BLaER1 treated with 17β-estradiol and CSF1 and Interleukin-3, amounts not matched to agents 10 nM and 100 nM (cell line): ENCODE results near the gene FBXO47.

Source experiments
- H3K27ac ChIP-seq, 11 experiments: shearing (Covaris generic); formaldehyde crosslinking; 2 replicates each; pipeline ENCODE4 v1.8.1; 2022
- H3K27me3 ChIP-seq, 11 experiments: shearing (Covaris generic); formaldehyde crosslinking; 2 replicates each; pipeline ENCODE4 v1.8.1; 2022
- H3K36me3 ChIP-seq, 11 experiments: shearing (Covaris generic); formaldehyde crosslinking; 2 replicates each; pipeline ENCODE4 v1.8.1; 2022
- H3K4me1 ChIP-seq, 10 experiments: shearing (Covaris generic); formaldehyde crosslinking; 2 replicates each; pipeline ENCODE4 v1.8.1; 2022
- H3K4me2 ChIP-seq, 11 experiments: shearing (Covaris generic); formaldehyde crosslinking; 2 replicates each; pipeline ENCODE4 v1.8.1; 2022
- H3K4me3 ChIP-seq, 10 experiments: shearing (Covaris generic); formaldehyde crosslinking; 2 replicates each; pipeline ENCODE4 v1.8.1; 2022
- H3K9ac ChIP-seq, 11 experiments: shearing (Covaris generic); formaldehyde crosslinking; 2 replicates each; pipeline ENCODE4 v1.8.1; 2022
- H3K9me3 ChIP-seq, 11 experiments: shearing (Covaris generic); formaldehyde crosslinking; replicated peaks in 1 of 11; 2 replicates each; pipeline ENCODE4 v1.8.1; 2022
- H4K20me1 ChIP-seq, 11 experiments: shearing (Covaris generic); formaldehyde crosslinking; 2 replicates each; pipeline ENCODE4 v1.8.1; 2022
- Cebpa-rat ChIP-seq, 11 experiments: shearing (Covaris generic); IDR thresholded peaks; 2 replicates each; pipeline ENCODE4 v1.8.1; 2022

FBXO47 gene

GRCh38 chr17:39011907-39012468 lies 44.8 kb upstream of the FBXO47 start:
- H3K36me3 ChIP-seq = no peaks in the 10 kb centered on the region
- peaks cover 0 to 32% (median 28%) of the 10 kb centered on the region in 10 experiments; a peak in 17 of 20 replicates for H3K4me1 ChIP-seq
- H3K27me3 ChIP-seq = no peaks in the 10 kb centered on the region
- TF ChIP-seq Cebpa-rat (IDR thresholded peaks at IDR 0.05) = no peak
- H3K4me3 ChIP-seq = no peak overlapping the region
- no peak overlapping the region for H3K27ac ChIP-seq
- H3K9ac ChIP-seq = no peak overlapping the region
- no peaks in the 10 kb centered on the region for H4K20me1 ChIP-seq
- H3K4me2 ChIP-seq = no peak overlapping the region
- H3K9me3 ChIP-seq = peaks cover 0 to 8% (median 0%) of the 10 kb centered on the region in 11 experiments; a peak in 4 of 22 replicates

DNA sequence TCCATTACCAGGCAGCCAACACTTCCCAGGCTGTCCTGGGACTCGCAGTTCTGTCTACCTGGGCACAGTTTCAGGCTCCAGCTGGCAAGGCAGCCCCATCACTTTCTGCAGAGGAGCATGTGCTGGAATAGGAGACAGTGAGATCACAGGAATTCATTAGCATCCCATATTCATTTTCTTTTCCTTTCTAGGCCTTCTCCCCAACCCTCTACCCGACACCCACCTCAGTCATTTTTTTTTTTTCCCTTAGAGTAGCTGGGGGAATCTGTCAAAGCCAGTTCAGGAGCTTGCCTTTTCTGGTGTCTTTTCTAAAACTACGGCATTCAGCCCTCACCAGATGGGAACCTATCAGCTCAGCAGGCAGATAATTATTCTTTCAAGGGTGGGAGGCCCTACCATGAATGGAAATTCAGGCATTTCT lies 42.4 kb upstream of the FBXO47 start:
- Histone ChIP-seq H3K9ac (no peak overlapping the region), H3K4me3 (no peak overlapping the region), H3K27ac (no peak overlapping the region), H3K4me1 (peaks cover 0 to 8% (median 4%) of the 10 kb centered on the region in 10 experiments; a peak in 15 of 20 replicates), H4K20me1 (no peaks in the 10 kb centered on the region), H3K36me3 (no peaks in the 10 kb centered on the region), H3K9me3 (peaks cover 0 to 8% (median 0%) of the 10 kb centered on the region in 11 experiments; a peak in 4 of 22 replicates), H3K27me3 (no peaks in the 10 kb centered on the region), H3K4me2 (no peak overlapping the region)
- TF ChIP-seq Cebpa-rat (IDR thresholded peaks at IDR 0.05) = no peak

DNA sequence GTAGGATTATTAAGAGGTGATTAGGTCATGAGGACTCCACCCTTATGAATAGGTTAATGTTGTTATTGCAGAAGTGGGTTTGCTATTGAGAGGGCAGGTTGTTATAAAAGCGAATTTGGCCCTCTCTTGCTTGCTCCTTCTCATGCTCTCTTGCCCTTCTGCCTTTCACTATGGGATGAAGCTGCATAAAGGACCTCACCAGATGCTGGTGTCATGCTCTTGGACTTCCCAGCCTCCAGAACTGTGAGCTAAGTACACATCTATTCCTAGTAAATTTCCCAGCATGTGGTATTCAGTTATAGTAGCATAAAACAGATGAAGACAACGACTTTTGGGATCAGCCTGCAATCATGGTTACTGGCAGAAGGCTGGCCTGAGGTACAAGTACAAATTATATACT lies 41.4 kb upstream of the FBXO47 start:
- H3K27ac ChIP-seq = no peak overlapping the region
- H3K4me3 ChIP-seq = no peak overlapping the region
- H3K4me1 ChIP-seq = peaks cover 0 to 1% (median under 1%) of the 10 kb centered on the region in 10 experiments; a peak in 7 of 20 replicates
- no peak for TF ChIP-seq Cebpa-rat (IDR thresholded peaks at IDR 0.05)
- H3K27me3 ChIP-seq = no peaks in the 10 kb centered on the region
- H3K4me2 ChIP-seq = no peak overlapping the region
- no peak overlapping the region for H3K9ac ChIP-seq
- peaks cover 0 to 8% (median 0%) of the 10 kb centered on the region in 11 experiments; a peak in 4 of 22 replicates for H3K9me3 ChIP-seq
- H3K36me3 ChIP-seq = no peaks in the 10 kb centered on the region
- H4K20me1 ChIP-seq = no peaks in the 10 kb centered on the region

GRCh38 chr17:39002991-39003715 lies 36.0 kb upstream of the FBXO47 start:
- Histone ChIP-seq H3K36me3 (no peaks in the 10 kb centered on the region), H3K9me3 (peaks cover 4 to 10% (median 8%) of the 10 kb centered on the region in 11 experiments; a peak in 16 of 22 replicates), H3K9ac (peak overlapping the region in 3 of 11 experiments; percentile 8 to 52 (median 17); a peak in 3 of 22 replicates), H4K20me1 (no peaks in the 10 kb centered on the region), H3K4me1 (peaks cover 15 to 24% (median 19%) of the 10 kb centered on the region in 10 experiments), H3K27me3 (no peaks in the 10 kb centered on the region), H3K4me3 (no peak overlapping the region), H3K27ac (peak overlapping the region in 10 of 11 experiments; percentile 19 to 60 (median 43); a peak in 18 of 22 replicates), H3K4me2 (peak overlapping the region; percentile 34 to 69 (median 54))
- TF ChIP-seq Cebpa-rat (IDR thresholded peaks at IDR 0.05) = no peak

DNA sequence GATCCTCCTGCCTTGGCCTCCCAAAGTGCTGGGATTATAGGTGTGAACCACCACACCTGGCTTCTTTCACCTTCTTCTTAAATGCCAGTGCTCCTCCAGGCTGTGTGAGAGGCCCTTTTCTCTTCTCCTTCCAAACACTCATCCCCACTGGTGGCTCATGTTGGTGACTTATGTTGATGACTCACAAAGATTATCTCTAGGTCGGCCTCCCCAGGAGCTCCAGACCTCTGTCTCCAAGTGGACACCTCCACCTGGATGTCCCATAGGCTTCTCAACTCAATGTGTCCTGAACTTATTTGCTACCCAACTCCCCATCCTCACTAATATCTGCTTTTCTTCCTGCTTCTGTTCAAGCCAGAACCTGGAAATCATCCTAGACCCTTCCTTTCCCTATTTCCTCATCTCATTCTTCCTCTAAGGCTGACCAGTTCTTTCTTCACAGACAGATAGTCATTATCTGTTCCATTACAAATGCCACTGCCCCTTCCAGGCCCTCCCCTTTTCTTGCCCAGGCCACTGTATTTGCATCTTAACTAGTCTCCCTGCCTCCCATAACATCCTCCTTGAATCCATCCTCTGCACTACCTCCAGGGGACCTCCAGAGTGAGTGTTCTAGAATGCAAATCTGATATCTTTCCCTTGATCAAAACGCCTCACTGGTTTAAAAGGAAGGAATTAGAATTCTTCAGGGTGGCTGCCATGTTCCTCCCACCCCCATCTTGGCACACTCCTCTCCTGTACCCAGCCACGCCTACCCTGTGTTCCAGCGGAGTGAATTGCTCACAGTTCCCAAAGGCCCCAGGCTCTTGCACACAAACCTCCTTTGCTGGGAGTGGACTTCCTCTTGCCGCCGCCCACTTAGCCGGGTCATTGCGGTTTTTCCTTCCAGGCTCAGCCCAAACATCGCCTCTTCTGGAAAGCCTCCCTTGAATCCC lies 34.8 kb upstream of the FBXO47 start:
- no peaks in the 10 kb centered on the region; a peak in 2 of 22 replicates for H3K36me3 ChIP-seq
- no peaks in the 10 kb centered on the region for H3K27me3 ChIP-seq
- no peak for TF ChIP-seq Cebpa-rat (IDR thresholded peaks at IDR 0.05)
- no peak overlapping the region for H3K9ac ChIP-seq
- no peaks in the 10 kb centered on the region for H4K20me1 ChIP-seq
- H3K4me2 ChIP-seq = peak overlapping the region; percentile 34 to 69 (median 54); a peak in 21 of 22 replicates
- no peak overlapping the region; a peak in 1 of 20 replicates for H3K4me3 ChIP-seq
- peak overlapping the region in 9 of 11 experiments; percentile 19 to 60 (median 49); a peak in 9 of 22 replicates for H3K27ac ChIP-seq
- peaks cover 16 to 22% (median 20%) of the 10 kb centered on the region in 11 experiments for H3K9me3 ChIP-seq
- H3K4me1 ChIP-seq = peaks cover 15 to 24% (median 19%) of the 10 kb centered on the region in 10 experiments

GRCh38 chr17:39000021-39000601 lies 32.9 kb upstream of the FBXO47 start:
- Histone ChIP-seq H3K9me3 (peaks cover 26 to 32% (median 30%) of the 10 kb centered on the region in 11 experiments), H3K27ac (no peak overlapping the region), H3K27me3 (no peaks in the 10 kb centered on the region), H3K9ac (no peak overlapping the region), H3K4me3 (no peak overlapping the region), H4K20me1 (no peaks in the 10 kb centered on the region), H3K36me3 (no peaks in the 10 kb centered on the region; a peak in 2 of 22 replicates), H3K4me2 (no peak overlapping the region), H3K4me1 (peaks cover 15 to 24% (median 19%) of the 10 kb centered on the region in 10 experiments)
- no peak for TF ChIP-seq Cebpa-rat (IDR thresholded peaks at IDR 0.05)

DNA sequence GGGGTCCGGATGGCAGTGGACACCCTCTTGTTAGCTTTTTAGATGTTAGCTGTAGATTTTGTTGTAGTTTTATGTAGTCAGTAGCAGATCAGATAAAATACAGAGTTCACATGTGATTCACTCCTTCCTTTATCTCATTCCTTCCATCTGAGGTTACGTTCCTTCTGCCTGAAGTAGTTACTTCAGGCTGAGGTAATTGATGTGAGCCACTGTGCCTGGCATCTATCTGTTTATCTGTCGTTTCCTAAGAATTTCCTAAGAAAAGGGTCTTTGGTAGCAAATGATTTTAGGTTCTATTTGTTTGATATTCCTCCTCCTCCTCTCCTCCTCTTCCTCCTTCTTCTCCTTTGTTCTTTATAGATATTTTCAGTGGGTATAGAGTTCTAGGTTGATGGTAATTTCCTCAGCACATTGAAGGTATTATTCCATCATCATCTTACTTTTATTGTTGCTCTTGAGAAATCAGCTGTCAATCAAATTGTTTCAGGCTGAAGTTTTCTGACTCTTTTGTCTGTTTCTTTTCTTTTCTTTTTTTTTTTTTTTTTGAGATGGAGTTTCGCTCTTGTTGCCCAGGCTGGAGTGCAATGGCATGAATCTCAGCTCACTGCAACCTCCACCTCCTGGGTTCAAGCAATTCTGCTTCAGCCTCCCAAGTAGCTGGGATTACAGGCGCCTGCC lies 29.6 kb upstream of the FBXO47 start:
- Histone ChIP-seq H3K27me3 (no peaks in the 10 kb centered on the region), H3K27ac (no peak overlapping the region), H3K4me3 (no peak overlapping the region), H4K20me1 (no peaks in the 10 kb centered on the region), H3K9me3 (peaks cover 26 to 32% (median 30%) of the 10 kb centered on the region in 11 experiments), H3K4me2 (no peak overlapping the region), H3K4me1 (peaks cover 0 to 14% (median 8%) of the 10 kb centered on the region in 10 experiments; a peak in 17 of 20 replicates), H3K9ac (no peak overlapping the region), H3K36me3 (no peaks in the 10 kb centered on the region; a peak in 2 of 22 replicates)
- no peak for TF ChIP-seq Cebpa-rat (IDR thresholded peaks at IDR 0.05)

- H3K9ac ChIP-seq = no peak overlapping the region
- H3K4me1 ChIP-seq = peaks cover 0 to 15% (median 9%) of the 10 kb centered on the region in 10 experiments; a peak in 15 of 20 replicates
- peak overlapping the region in 2 of 11 experiments; percentile 2 to 16; a peak in 1 of 22 replicates for H3K4me2 ChIP-seq
- no peak for TF ChIP-seq Cebpa-rat (IDR thresholded peaks at IDR 0.05)
- no peaks in the 10 kb centered on the region for H3K27me3 ChIP-seq
- H3K36me3 ChIP-seq = no peaks in the 10 kb centered on the region; a peak in 2 of 22 replicates
- H4K20me1 ChIP-seq = no peaks in the 10 kb centered on the region
- peaks cover 25 to 31% (median 29%) of the 10 kb centered on the region in 11 experiments for H3K9me3 ChIP-seq
- no peak overlapping the region for H3K27ac ChIP-seq
- no peak overlapping the region for H3K4me3 ChIP-seq
Measured at GRCh38 chr17:38994026-38994425, 26.8 kb upstream of the FBXO47 start.
